GM12878 (cell line): ENCODE results near the gene ARHGEF1. TPM values are rescaled to one million over a fixed set of nuclear protein-coding genes. Genes with fewer than 3 reads are reported as not detected.

Experiments
- ASH2L ChIP-seq: fragments of 300-600, 200-600 bp; sonication (generic); IDR thresholded peaks from 2 replicates; pipeline ENCODE4 v1.6.1; 2017; ENCODE audit warnings: low read depth, mild to moderate bottlenecking, borderline replicate concordance
- BCL3 ChIP-seq: IDR thresholded peaks from 2 replicates; pipeline ENCODE4 v1.6.1; 2011; ENCODE audit warnings: borderline replicate concordance, low read depth, mild to moderate bottlenecking, moderate library complexity, low read length; ENCODE audit not compliant: insufficient read depth, poor library complexity, severe bottlenecking
- CREM ChIP-seq: IDR thresholded peaks from 2 replicates; pipeline ENCODE4 v1.6.1; 2014; ENCODE audit warnings: antibody characterized with exemption, low read depth
- CUX1 ChIP-seq: IDR thresholded peaks from 2 replicates; pipeline ENCODE4 v1.6.1; 2012; ENCODE audit warnings: improper control_type of control experiment, low read depth, low read length; ENCODE audit not compliant: insufficient replicate concordance
- ELK1 ChIP-seq: IDR thresholded peaks from 2 replicates; pipeline ENCODE4 v1.6.1; 2012; ENCODE audit warnings: low read depth, low read length, improper control_type of control experiment
- ESRRA ChIP-seq: IDR thresholded peaks from 2 replicates; pipeline ENCODE4 v1.6.1; 2012; ENCODE audit warnings: mild to moderate bottlenecking, low read length, improper control_type of control experiment
- GATAD2B ChIP-seq: fragments of 450-650 bp; conservative IDR thresholded peaks from 2 replicates; pipeline ENCODE4 v1.6.1; 2017; ENCODE audit warnings: low read depth, mild to moderate bottlenecking, moderate library complexity
- IKZF1 ChIP-seq: fragments of 450-650 bp; conservative IDR thresholded peaks from 2 replicates; pipeline ENCODE4 v1.6.1; 2017; ENCODE audit warnings: antibody characterized with exemption, mild to moderate bottlenecking
- IRF4 ChIP-seq: IDR thresholded peaks from 2 replicates; pipeline ENCODE4 v1.6.1; 2011; ENCODE audit warnings: low read depth, low read length
- MEF2A ChIP-seq: IDR thresholded peaks from 2 replicates; pipeline ENCODE4 v1.6.1; 2011; ENCODE audit warnings: low read depth, mild to moderate bottlenecking, low read length, moderate library complexity; ENCODE audit not compliant: insufficient read depth
- NR2C2 ChIP-seq: IDR thresholded peaks from 2 replicates; pipeline ENCODE4 v1.6.1; 2011; ENCODE audit warnings: borderline replicate concordance, low read depth; ENCODE audit not compliant: control insufficient read depth, insufficient read length
- NR2F1 ChIP-seq: fragments of 450-650 bp; conservative IDR thresholded peaks from 2 replicates; pipeline ENCODE4 v1.6.1; 2017; ENCODE audit warnings: mild to moderate bottlenecking
- PML ChIP-seq: IDR thresholded peaks from 2 replicates; pipeline ENCODE4 v1.6.1; 2012; ENCODE audit warnings: low read length, inconsistent platforms
- SIN3A ChIP-seq: IDR thresholded peaks from 2 replicates; pipeline ENCODE4 v1.6.1; 2012; ENCODE audit warnings: low read depth, low read length, improper control_type of control experiment
- SMAD5 ChIP-seq: IDR thresholded peaks from 2 replicates; pipeline ENCODE4 v1.6.1; 2016; ENCODE audit warnings: antibody characterized with exemption, low read depth
- SMARCA5 ChIP-seq: fragments of 450-650 bp; IDR thresholded peaks from 2 replicates; pipeline ENCODE4 v1.6.1; 2017; ENCODE audit warnings: mild to moderate bottlenecking
- SREBF1 ChIP-seq: IDR thresholded peaks from 2 replicates; pipeline ENCODE4 v1.6.1; 2012; ENCODE audit warnings: mild to moderate bottlenecking, low read length
- SRF ChIP-seq, 2 experiments: IDR thresholded peaks; 2 replicates each; pipeline ENCODE4 v1.6.1; 2011; ENCODE audit warnings: low read depth in 2 of 2, low read length in 2 of 2, mild to moderate bottlenecking in 1 of 2, moderate library complexity in 1 of 2
- polyA plus RNA-seq, 11 experiments: library from polyadenylated mRNA; depleted of rRNA in 4 of 11; unstranded in 6 of 11; stranded (reverse) in 5 of 11; fragments of >200 nt; fragmentation: Nextera tagmentation in 4 of 11; fragmentation: Illumina TruSeq in 1 of 11; extraction: Ambion mirVana in 4 of 11; extraction: Trizol in 1 of 11; gene quantifications; 1 replicate in 1 of 11; 2 replicates in 10 of 11; pipeline versions ENCODE4 v1.2.1 to v1.2.3, GENCODE V29; 2011 to 2016; ENCODE audit warnings: inconsistent platforms in 2 of 11, missing spikeins in 2 of 11, low read depth in 1 of 11
- total RNA-seq, 4 experiments: library from RNA; depleted of rRNA in 3 of 4; stranded (reverse); fragments of >200 nt in 3 of 4; fragmentation: Illumina TruSeq in 1 of 4; extraction: Trizol in 1 of 4; gene quantifications; 2 replicates each; pipeline versions ENCODE4 v1.2.1 to v1.2.3, GENCODE V29; 2013 to 2021

The ARHGEF1 gene
- total and polyA plus RNA-seq, 10 of the 15 experiments (the other 5 are each of a cell fraction or from before 2014, with no cell fraction given) = 1.2 to 207 (median 53.9) TPM

GRCh38 chr19:41859618-41860418 lies 23.2 kb upstream of the ARHGEF1 start, which contains the start of gene RPS19 (continued):
- TF ChIP-seq BCL3 = no peak
- 0 out of 2 replicates have a peak, but pooled peaks have one; percentile 48 for TF ChIP-seq ASH2L
- TF ChIP-seq PML = peak; percentile 83
- TF ChIP-seq IKZF1 = peak; percentile 100
- TF ChIP-seq NR2C2 = no peak
- TF ChIP-seq SIN3A = peak; percentile 72; the same call in 1 of the 2 replicates
- TF ChIP-seq GATAD2B = peak; percentile 78
- TF ChIP-seq MEF2A = 0 out of 2 replicates have a peak, but pooled peaks have one; percentile 18
- TF ChIP-seq CUX1 = no peak
- 0 out of 2 replicates have a peak, but pooled peaks have one; percentile 36 for TF ChIP-seq ESRRA
- TF ChIP-seq SRF (IDR thresholded peaks at IDR 0.05; ENCODE audit: low read depth in 2 of 2, low read length in 2 of 2) = peak in 1 of 2 experiments; percentile 61; a peak in 1 of 4 replicates
- peak; percentile 81 for TF ChIP-seq IRF4
- no peak for TF ChIP-seq SREBF1
- TF ChIP-seq NR2F1 = peak; percentile 80
- TF ChIP-seq SMARCA5 = peak; percentile 96
- peak; percentile 88 for TF ChIP-seq CREM
- TF ChIP-seq SMAD5 = peak; percentile 92
- TF ChIP-seq ELK1 = peak; percentile 87
